Lung (tissue), 12 donors: ENCODE data around the gene EIF4G1. TPM values are rescaled to one million over a fixed set of nuclear protein-coding genes. Genes with fewer than 3 reads are reported as not detected.
A peak's percentile ranks its signal among the peaks of the same experiment; 100 is the strongest.

Source experiments
- ATAC-seq: fragments of 200-7000 bp; cut with Tn5 transposase; one replicate; pipeline ENCODE4 v1.9.1; 2020; ENCODE audit warnings: moderate number of reproducible peaks; ENCODE audit not compliant: insufficient read depth, low FRiP score
- DNase-seq, 3 donors: peaks; one replicate each; pipeline ENCODE4 v3.0.0-alpha.2; 2013 to 2017
- H3K27ac ChIP-seq, 2 donors: one replicate each; pipeline ENCODE4 v1.5.1; 2013; ENCODE audit warnings: mild to moderate bottlenecking in 2 of 2, moderate library complexity in 2 of 2, control low read depth in 1 of 2, inconsistent platforms in 1 of 2, low read depth in 1 of 2, low read length in 1 of 2
- H3K27me3 ChIP-seq, 3 donors: one replicate each; pipeline ENCODE4 v1.5.1; 2013; ENCODE audit warnings: low read length in 2 of 3; ENCODE audit not compliant: control insufficient read depth in 3 of 3, insufficient read depth in 3 of 3
- H3K36me3 ChIP-seq, 4 donors: one replicate each; pipeline ENCODE4 v1.5.1; 2013; ENCODE audit warnings: low read length in 4 of 4, mild to moderate bottlenecking in 1 of 4, moderate library complexity in 1 of 4; ENCODE audit not compliant: control insufficient read depth in 4 of 4, insufficient read depth in 4 of 4
- H3K4me1 ChIP-seq, 5 donors: one replicate each; pipeline ENCODE4 v1.5.1; 2013; ENCODE audit warnings: low read length in 5 of 5, mild to moderate bottlenecking in 2 of 5, moderate library complexity in 1 of 5; ENCODE audit not compliant: control insufficient read depth in 5 of 5, insufficient read depth in 5 of 5
- H3K4me3 ChIP-seq: one replicate; pipeline ENCODE4 v1.5.1; 2013; ENCODE audit warnings: mild to moderate bottlenecking, control low read depth, moderate library complexity
- H3K9ac ChIP-seq, 2 donors: one replicate each; pipeline ENCODE4 v1.5.1; 2013; ENCODE audit warnings: low read length in 2 of 2, control low read depth in 1 of 2; ENCODE audit not compliant: insufficient read depth in 1 of 2
- H3K9me3 ChIP-seq, 4 donors: one replicate each; pipeline ENCODE4 v1.5.1; 2013; ENCODE audit warnings: low read length in 3 of 4, mild to moderate bottlenecking in 1 of 4, moderate library complexity in 1 of 4; ENCODE audit not compliant: control insufficient read depth in 4 of 4, insufficient read depth in 3 of 4
- WGBS, 2 donors: extraction: QIAGEN DNeasy Blood & Tissue Kit; methylation state at CpG; one replicate each; pipeline ENCODE4 v1.1.7; 2013; 5-methylcytosine and 5-hydroxymethylcytosine counted together
- polyA plus RNA-seq, 2 donors: library from polyadenylated mRNA; stranded (reverse); fragments of 200-250 nt; gene quantifications; one replicate each; pipeline ENCODE4 v1.2.1, GENCODE V29; 2013
- total RNA-seq, 2 donors: library from RNA; depleted of rRNA in 1 of 2; stranded (reverse); fragments of >200 nt in 1 of 2; gene quantifications; one replicate each; pipeline ENCODE4 v1.2.1, GENCODE V29; 2014 to 2021
- TF ChIP-seq, protein P1 (sequence below): IDR thresholded peaks from 2 replicates; pipeline ENCODE4 v1.5.1; 2012; ENCODE audit warnings: mild to moderate bottlenecking; ENCODE audit errors: control extremely low read depth, extremely low read depth
- donor health status: control.
- donor health status: control.
- donor health status: Bipolar disorder and iron deficiency.
- donor health status: healthy.
- donor health status: DM: yes; HTN: yes; CAD: no.

Gene EIF4G1
- total and polyA plus RNA-seq, 4 donors: 201 to 419 (median 226) TPM

DNA sequence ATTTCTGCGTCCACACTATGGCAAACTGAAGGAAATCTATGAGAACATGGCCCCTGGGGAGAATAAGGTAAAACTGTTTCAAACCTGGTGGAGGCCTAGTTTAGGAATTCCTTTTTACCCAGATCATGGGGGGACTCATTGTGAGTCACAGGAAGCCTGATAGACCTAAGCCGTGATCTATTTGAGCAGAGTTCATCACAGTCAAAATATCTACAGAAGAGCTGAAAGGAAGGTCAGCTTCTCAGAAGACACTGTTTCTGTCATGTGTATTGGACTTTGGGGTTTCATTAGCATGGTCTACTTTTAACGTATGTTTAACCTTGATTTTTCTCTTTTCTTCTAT, 14.1 kb upstream of the EIF4G1 start:
- Histone ChIP-seq H3K9ac (no peak overlapping the region), H3K4me1 (peaks cover 0 to 7% (median 4%) of the 10 kb centered on the region in 5 donors), H3K27me3 (no peaks in the 10 kb centered on the region), H3K27ac (no peak overlapping the region), H3K36me3 (peaks cover 27 to 43% (median 31%) of the 10 kb centered on the region in 4 donors), H3K9me3 (no peaks in the 10 kb centered on the region), H3K4me3 (no peak overlapping the region)
- ATAC-seq (no peak), DNase-seq (no peak)
- whole genome bisulfite sequencing, 2 donors: 81 to 94% methylated on average over 3 of the region's 3 CpGs
- TF ChIP-seq, protein P1, sequence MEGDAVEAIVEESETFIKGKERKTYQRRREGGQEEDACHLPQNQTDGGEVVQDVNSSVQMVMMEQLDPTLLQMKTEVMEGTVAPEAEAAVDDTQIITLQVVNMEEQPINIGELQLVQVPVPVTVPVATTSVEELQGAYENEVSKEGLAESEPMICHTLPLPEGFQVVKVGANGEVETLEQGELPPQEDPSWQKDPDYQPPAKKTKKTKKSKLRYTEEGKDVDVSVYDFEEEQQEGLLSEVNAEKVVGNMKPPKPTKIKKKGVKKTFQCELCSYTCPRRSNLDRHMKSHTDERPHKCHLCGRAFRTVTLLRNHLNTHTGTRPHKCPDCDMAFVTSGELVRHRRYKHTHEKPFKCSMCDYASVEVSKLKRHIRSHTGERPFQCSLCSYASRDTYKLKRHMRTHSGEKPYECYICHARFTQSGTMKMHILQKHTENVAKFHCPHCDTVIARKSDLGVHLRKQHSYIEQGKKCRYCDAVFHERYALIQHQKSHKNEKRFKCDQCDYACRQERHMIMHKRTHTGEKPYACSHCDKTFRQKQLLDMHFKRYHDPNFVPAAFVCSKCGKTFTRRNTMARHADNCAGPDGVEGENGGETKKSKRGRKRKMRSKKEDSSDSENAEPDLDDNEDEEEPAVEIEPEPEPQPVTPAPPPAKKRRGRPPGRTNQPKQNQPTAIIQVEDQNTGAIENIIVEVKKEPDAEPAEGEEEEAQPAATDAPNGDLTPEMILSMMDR: no peak

DNA sequence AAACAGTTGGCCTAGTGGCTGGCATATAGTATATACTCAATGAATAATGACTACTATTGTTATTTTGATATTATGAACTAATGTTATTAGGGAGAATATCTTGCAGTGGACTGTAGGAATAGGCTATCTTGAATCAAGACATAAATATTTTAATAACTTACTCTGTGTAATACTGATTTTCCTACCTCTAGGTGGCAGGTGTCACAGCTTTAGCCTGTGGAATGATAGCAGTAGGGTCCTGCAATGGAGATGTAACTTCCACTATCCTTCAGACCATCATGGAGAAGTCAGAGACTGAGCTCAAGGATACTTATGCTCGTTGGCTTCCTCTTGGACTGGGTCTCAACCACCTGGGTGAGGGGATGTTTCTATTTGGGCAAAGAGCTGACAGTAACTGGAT, 8.8 kb upstream of the EIF4G1 start:
- no peaks in the 10 kb centered on the region for H3K9me3 ChIP-seq
- TF ChIP-seq, protein P1: no peak
- DNase-seq (peak in 1 of 3 donors; percentile 3), ATAC-seq (no peak)
- no peak overlapping the region for H3K27ac ChIP-seq
- WGBS, 2 donors: 44 to 71% methylated on average over 1 of the region's 1 CpG
- H3K27me3 ChIP-seq: no peaks in the 10 kb centered on the region
- H3K9ac ChIP-seq: no peak overlapping the region
- peaks cover 49 to 65% (median 61%) of the 10 kb centered on the region in 4 donors for H3K36me3 ChIP-seq
- no peaks in the 10 kb centered on the region for H3K4me1 ChIP-seq
- no peak overlapping the region for H3K4me3 ChIP-seq

DNA sequence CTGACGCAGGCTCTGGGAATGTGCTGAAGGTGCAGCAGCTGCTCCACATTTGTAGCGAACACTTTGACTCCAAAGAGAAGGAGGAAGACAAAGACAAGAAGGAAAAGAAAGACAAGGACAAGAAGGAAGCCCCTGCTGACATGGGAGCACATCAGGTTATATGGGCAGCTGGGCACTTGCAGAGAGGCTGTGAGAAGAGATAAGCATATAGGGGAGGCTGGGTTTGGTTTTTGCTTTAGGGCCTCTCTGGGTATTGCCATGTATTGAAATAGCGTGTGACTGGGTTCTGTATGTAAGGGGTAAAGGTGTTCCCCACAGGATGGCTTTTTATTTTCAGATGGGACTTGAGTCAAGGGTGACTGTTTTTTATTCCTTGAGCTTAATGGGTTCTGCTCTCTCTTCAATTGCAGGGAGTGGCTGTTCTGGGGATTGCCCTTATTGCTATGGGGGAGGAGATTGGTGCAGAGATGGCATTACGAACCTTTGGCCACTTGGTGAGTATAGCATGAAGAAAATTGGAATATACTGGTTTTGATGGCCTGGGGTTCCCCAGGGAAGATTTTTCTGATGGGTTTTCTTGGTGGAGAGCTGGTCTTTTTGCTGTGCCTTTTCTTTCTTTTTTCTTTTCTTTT, 7.9 kb upstream of the EIF4G1 start:
- DNase-seq: no peak
- H3K9me3 ChIP-seq: no peaks in the 10 kb centered on the region
- no peak overlapping the region for H3K4me3 ChIP-seq
- no peak for ATAC-seq
- no peak overlapping the region for H3K27ac ChIP-seq
- no peak overlapping the region for H3K9ac ChIP-seq
- no peaks in the 10 kb centered on the region for H3K4me1 ChIP-seq
- peaks cover 49 to 60% (median 55%) of the 10 kb centered on the region in 4 donors for H3K36me3 ChIP-seq
- no peaks in the 10 kb centered on the region for H3K27me3 ChIP-seq
- TF ChIP-seq, protein P1: no peak
- WGBS, 2 donors: 95 to 97% methylated on average over 4 of the region's 4 CpGs

DNA sequence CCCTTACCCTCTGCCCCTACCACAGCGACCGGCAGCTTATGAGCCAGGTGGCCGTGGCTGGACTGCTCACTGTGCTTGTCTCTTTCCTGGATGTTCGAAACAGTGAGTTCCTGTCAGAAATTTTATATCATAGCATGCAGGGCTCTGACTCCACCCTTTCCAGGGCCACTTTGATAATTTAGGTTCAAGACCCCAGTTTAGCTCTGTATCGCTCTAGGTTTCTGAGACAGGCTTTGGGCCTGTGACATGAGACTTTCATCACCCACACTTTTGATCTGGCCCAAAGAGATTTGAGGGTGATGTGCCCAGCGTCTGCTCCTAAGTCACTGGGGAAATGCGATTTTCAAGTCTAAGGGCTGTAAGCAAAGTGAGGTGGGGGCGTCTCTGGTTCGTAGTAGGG, 6.5 kb upstream of the EIF4G1 start:
- Histone ChIP-seq H3K4me3 (no peak overlapping the region), H3K9ac (no peak overlapping the region), H3K4me1 (no peaks in the 10 kb centered on the region), H3K36me3 (peaks cover 39 to 47% (median 45%) of the 10 kb centered on the region in 4 donors), H3K27ac (no peak overlapping the region), H3K9me3 (no peaks in the 10 kb centered on the region), H3K27me3 (no peaks in the 10 kb centered on the region)
- TF ChIP-seq, protein P1: no peak
- DNase-seq: no peak
- no peak for ATAC-seq
- 95 to 96% methylated on average over 9 of the region's 9 CpGs for WGBS, 2 donors
